HepG2 (cell line): ENCODE measurements around the gene LGALS3. TPM values are rescaled to one million over a fixed set of nuclear protein-coding genes. Genes with fewer than 3 reads are reported as not detected.

Source experiments
- CBFB ChIP-seq: sonication (generic); formaldehyde crosslinking; IDR thresholded peaks from 2 replicates; pipeline ENCODE4 v1.4.0; 2020; ENCODE audit warnings: missing genetic modification reagents
- HNRNPK ChIP-seq: fragments of 200-400 bp; formaldehyde crosslinking; IDR thresholded peaks from 2 replicates; pipeline ENCODE4 v1.6.1; 2018; ENCODE audit warnings: low read length, low read depth, moderate library complexity, mild to moderate bottlenecking; ENCODE audit not compliant: poor library complexity, severe bottlenecking
- HOXA3 ChIP-seq: sonication (generic); formaldehyde crosslinking; IDR thresholded peaks from 2 replicates; pipeline ENCODE4 v1.5.0; 2020; ENCODE audit warnings: missing genetic modification reagents
- IKZF1 ChIP-seq: fragments of 450-650 bp; IDR thresholded peaks from 2 replicates; pipeline ENCODE4 v1.7.1; 2016
- KMT2B ChIP-seq: IDR thresholded peaks from 2 replicates; pipeline ENCODE4 v1.6.1; 2016; ENCODE audit warnings: missing genetic modification reagents, missing compliant biosample characterization
- MATR3 ChIP-seq: sonication (generic); formaldehyde crosslinking; IDR thresholded peaks from 2 replicates; pipeline ENCODE4 v1.4.0; 2020; ENCODE audit warnings: missing genetic modification reagents
- MXD4 ChIP-seq: IDR thresholded peaks from 2 replicates; pipeline ENCODE4 v1.6.1; 2016; ENCODE audit warnings: mild to moderate bottlenecking, missing biosample characterization, missing genetic modification reagents
- NFKBIZ ChIP-seq: IDR thresholded peaks from 2 replicates; pipeline ENCODE4 v1.6.1; 2018; ENCODE audit warnings: missing genetic modification reagents, missing compliant biosample characterization
- PLRG1 ChIP-seq: fragments of 450-650 bp; conservative IDR thresholded peaks from 2 replicates; pipeline ENCODE4 v1.6.1; 2016
- POLR2AphosphoS5 ChIP-seq: IDR thresholded peaks from 2 replicates; pipeline ENCODE4 v1.6.1; 2012; ENCODE audit warnings: low read depth, low read length
- SNAPC2 ChIP-seq: sonication (generic); formaldehyde crosslinking; IDR thresholded peaks from 2 replicates; pipeline ENCODE4 v1.8.1; 2022; ENCODE audit warnings: mild to moderate bottlenecking, missing genetic modification reagents
- TOE1 ChIP-seq: sonication (generic); formaldehyde crosslinking; IDR thresholded peaks from 2 replicates; pipeline ENCODE4 v1.4.0; 2020; ENCODE audit warnings: mild to moderate bottlenecking, missing genetic modification reagents
- ZBTB33 ChIP-seq: sonication (generic); formaldehyde crosslinking; IDR thresholded peaks from 2 replicates; pipeline ENCODE4 v1.4.0; 2020; ENCODE audit warnings: missing genetic modification reagents
- ZBTB34 ChIP-seq: sonication (generic); formaldehyde crosslinking; IDR thresholded peaks from 2 replicates; pipeline ENCODE4 v1.8.0; 2022; ENCODE audit warnings: mild to moderate bottlenecking, missing genetic modification reagents
- ZNF256 ChIP-seq: sonication (generic); formaldehyde crosslinking; conservative IDR thresholded peaks from 2 replicates; pipeline ENCODE4 v1.4.0; 2020; ENCODE audit warnings: missing genetic modification reagents
- ZNF549 ChIP-seq: sonication (generic); formaldehyde crosslinking; IDR thresholded peaks from 2 replicates; pipeline ENCODE4 v1.5.0; 2020; ENCODE audit warnings: missing genetic modification reagents
- ZNF766 ChIP-seq: sonication (generic); formaldehyde crosslinking; IDR thresholded peaks from 2 replicates; pipeline ENCODE4 v1.5.0; 2020; ENCODE audit warnings: missing genetic modification reagents, borderline replicate concordance
- ZSCAN20 ChIP-seq: sonication (generic); formaldehyde crosslinking; IDR thresholded peaks from 2 replicates; pipeline ENCODE4 v1.4.0; 2020; ENCODE audit warnings: missing genetic modification reagents, mild to moderate bottlenecking, borderline replicate concordance
- polyA plus RNA-seq, 8 experiments: library from polyadenylated mRNA; depleted of rRNA in 3 of 8; stranded (reverse) in 7 of 8; unstranded in 1 of 8; fragments of >200 nt; fragmentation: Illumina TruSeq in 4 of 8; extraction: Trizol in 4 of 8; gene quantifications; 2 replicates each; pipeline versions ENCODE4 v1.2.1 to v1.2.3, GENCODE V29; 2011 to 2016; ENCODE audit warnings: low read depth in 4 of 8, missing spikeins in 1 of 8, mixed read lengths in 1 of 8; ENCODE audit not compliant: insufficient read depth in 1 of 8
- total RNA-seq, 5 experiments: library from RNA; depleted of rRNA; stranded (reverse); fragments of >200 nt; fragmentation: Illumina TruSeq; extraction: Trizol; gene quantifications; 2 replicates each; pipeline ENCODE4 v1.2.3, GENCODE V29; 2016; ENCODE audit warnings: low read depth in 1 of 5
- TF ChIP-seq, protein P1 (sequence below): IDR thresholded peaks from 2 replicates; pipeline ENCODE4 v1.6.1; 2016; ENCODE audit warnings: missing compliant biosample characterization, missing genetic modification reagents, borderline replicate concordance
- TF ChIP-seq, protein P2 (sequence below): sonication (generic); formaldehyde crosslinking; conservative IDR thresholded peaks from 2 replicates; pipeline ENCODE4 v1.8.1; 2023; ENCODE audit warnings: missing genetic modification reagents
- TF ChIP-seq, protein P3 (sequence below): sonication (generic); formaldehyde crosslinking; IDR thresholded peaks from 2 replicates; pipeline ENCODE4 v1.8.0; 2022; ENCODE audit warnings: mild to moderate bottlenecking, missing genetic modification reagents, borderline replicate concordance

The LGALS3 gene
- total and polyA plus RNA-seq, 2 of the 13 experiments (the other 11 are each of a cell fraction or from before 2014, with no cell fraction given): 5.0 to 97.4 TPM

DNA sequence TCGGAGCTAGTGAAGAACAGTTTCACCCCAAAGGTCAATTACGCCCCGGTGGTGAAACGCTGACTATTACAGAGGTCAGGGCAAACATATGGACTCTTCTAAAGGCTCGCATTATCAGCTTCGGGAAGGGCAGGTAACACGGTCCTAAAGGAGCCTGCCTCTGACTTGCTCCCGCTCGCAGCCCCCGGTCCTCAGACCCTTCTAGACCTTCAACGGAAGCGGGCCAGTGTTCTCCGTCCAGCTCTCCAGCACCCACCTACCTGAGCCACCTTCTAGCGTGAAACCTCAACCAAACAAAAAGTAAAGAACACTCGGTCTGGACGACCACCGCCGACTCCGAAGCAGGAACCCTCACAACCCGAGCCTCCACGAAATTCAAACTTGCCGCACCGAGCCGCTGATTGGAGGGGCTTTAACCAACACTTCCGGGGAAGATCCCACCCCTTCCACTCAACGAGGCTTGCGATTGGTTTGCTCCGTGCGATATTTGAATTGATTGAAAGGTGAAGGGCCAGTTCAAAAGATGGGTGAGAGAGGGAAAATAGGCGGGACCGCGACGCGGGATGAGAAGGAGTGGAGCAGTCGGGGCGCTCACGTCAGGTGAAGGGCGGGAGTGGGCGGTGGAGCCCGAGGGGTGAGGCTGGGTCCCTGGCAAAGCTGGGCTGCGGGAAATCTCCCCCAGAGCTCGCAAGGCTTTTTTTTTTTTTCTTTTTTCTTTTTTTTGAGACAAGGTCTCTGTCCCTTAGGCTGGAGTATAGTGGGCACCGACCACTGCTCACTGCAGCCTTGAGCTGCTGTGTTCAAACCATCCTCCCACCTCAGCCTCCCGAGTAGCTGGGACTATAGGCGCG, 62.4 kb downstream of the LGALS3 start, which contains the start of gene DLGAP5 (continued):
- TF ChIP-seq SNAPC2 (CRISPR knock-in tag) (peak; percentile 95), NFKBIZ (CRISPR knock-in tag) (no peak), TOE1 (CRISPR knock-in tag) (no peak), MXD4 (CRISPR knock-in tag) (peak; percentile 47; the same call in 1 of the 2 replicates), ZBTB34 (CRISPR knock-in tag) (peak; percentile 65), ZNF766 (no peak), HNRNPK (no peak), HOXA3 (CRISPR knock-in tag) (no peak), PLRG1 (no peak), POLR2AphosphoS5 (peak; percentile 78), ZBTB33 (CRISPR knock-in tag) (no peak), MATR3 (CRISPR knock-in tag) (no peak), CBFB (CRISPR knock-in tag) (no peak; the same call in 1 of the 2 replicates), KMT2B (peak; percentile 75), ZNF549 (CRISPR knock-in tag) (no peak), ZNF256 (CRISPR knock-in tag) (0 out of 2 replicates have a peak, but pooled peaks have one; percentile 53), ZSCAN20 (0 out of 2 replicates have a peak, but pooled peaks have one; percentile 22), IKZF1 (no peak)
- TF ChIP-seq, protein P1, sequence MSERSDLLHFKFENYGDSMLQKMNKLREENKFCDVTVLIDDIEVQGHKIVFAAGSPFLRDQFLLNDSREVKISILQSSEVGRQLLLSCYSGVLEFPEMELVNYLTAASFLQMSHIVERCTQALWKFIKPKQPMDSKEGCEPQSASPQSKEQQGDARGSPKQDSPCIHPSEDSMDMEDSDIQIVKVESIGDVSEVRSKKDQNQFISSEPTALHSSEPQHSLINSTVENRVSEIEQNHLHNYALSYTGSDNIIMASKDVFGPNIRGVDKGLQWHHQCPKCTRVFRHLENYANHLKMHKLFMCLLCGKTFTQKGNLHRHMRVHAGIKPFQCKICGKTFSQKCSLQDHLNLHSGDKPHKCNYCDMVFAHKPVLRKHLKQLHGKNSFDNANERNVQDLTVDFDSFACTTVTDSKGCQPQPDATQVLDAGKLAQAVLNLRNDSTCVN (CRISPR knock-in tag): 0 out of 2 replicates have a peak, but pooled peaks have one; percentile 53
- TF ChIP-seq, protein P2, sequence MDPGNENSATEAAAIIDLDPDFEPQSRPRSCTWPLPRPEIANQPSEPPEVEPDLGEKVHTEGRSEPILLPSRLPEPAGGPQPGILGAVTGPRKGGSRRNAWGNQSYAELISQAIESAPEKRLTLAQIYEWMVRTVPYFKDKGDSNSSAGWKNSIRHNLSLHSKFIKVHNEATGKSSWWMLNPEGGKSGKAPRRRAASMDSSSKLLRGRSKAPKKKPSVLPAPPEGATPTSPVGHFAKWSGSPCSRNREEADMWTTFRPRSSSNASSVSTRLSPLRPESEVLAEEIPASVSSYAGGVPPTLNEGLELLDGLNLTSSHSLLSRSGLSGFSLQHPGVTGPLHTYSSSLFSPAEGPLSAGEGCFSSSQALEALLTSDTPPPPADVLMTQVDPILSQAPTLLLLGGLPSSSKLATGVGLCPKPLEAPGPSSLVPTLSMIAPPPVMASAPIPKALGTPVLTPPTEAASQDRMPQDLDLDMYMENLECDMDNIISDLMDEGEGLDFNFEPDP (CRISPR knock-in tag): no peak
- TF ChIP-seq, protein P3, sequence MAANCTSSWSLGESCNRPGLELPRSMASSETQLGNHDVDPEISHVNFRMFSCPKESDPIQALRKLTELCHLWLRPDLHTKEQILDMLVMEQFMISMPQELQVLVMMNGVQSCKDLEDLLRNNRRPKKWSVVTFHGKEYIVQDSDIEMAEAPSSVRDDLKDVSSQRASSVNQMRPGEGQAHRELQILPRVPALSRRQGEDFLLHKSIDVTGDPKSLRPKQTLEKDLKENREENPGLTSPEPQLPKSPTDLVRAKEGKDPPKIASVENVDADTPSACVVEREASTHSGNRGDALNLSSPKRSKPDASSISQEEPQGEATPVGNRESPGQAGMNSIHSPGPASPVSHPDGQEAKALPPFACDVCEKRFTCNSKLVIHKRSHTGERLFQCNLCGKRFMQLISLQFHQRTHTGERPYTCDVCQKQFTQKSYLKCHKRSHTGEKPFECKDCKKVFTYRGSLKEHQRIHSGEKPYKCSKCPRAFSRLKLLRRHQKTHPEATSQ (CRISPR knock-in tag): peak; percentile 63; the same call in 1 of the 2 replicates
